ENCODE measurements around the gene MIA2. TPM values are rescaled to one million over a fixed set of nuclear protein-coding genes. Genes with fewer than 3 reads are reported as not detected.

The MIA2 gene
- total RNA-seq, 1 experiment from 2014 or later: 15.0 TPM

DNA sequence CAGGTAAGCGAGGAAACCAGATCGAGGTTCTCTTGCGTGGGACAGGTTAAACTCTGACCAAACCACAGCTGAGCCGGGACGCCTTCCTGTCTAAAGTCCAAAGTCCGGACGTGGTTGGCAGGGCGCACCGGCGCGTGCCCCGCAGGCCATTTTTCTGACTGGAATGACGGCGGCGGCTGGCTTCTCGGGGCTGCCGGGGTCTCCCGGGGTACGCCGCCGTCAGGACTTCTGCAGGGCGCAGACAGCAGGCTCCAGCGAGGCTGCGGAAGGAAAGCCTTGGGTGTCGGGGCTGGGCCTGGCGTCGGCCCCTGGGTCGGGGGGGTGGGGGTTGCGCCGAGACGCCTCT, 32.8 kb downstream of the MIA2 start:
- Histone ChIP-seq H2AFZ (ENCODE audit: low read length) (peak overlapping the region; percentile 2), H3K23ac (ENCODE audit: insufficient read length, low read depth, low read length) (no peak overlapping the region), H2AK5ac (ENCODE audit: insufficient read length, low read length) (no peak overlapping the region), H3K9me3 (ENCODE audit: control insufficient read depth, low read depth, low read length) (no peaks in the 10 kb centered on the region), H2BK20ac (ENCODE audit: low read depth, low read length, poor library complexity, severe bottlenecking) (no peak overlapping the region), H4K5ac (ENCODE audit: insufficient read length, low read depth, low read length) (no peak overlapping the region), H3T11ph (ENCODE audit: low read length) (no peak overlapping the region), H3K23me2 (ENCODE audit: insufficient read length, low read depth, low read length, poor library complexity, severe bottlenecking) (peaks cover 4% of the 10 kb centered on the region), H3K79me1 (ENCODE audit: insufficient read depth, low read depth, low read length, poor library complexity, severe bottlenecking) (no peaks in the 10 kb centered on the region), H4K20me1 (ENCODE audit: control insufficient read depth, insufficient read depth, insufficient read length) (no peaks in the 10 kb centered on the region), H2BK5ac (ENCODE audit: insufficient read length, low read length) (no peak overlapping the region), H3K27me3 (ENCODE audit: insufficient read depth, low read length) (no peaks in the 10 kb centered on the region), H3K18ac (ENCODE audit: insufficient read length, low read depth, low read length) (peak overlapping the region; percentile 5), H3K27ac (ENCODE audit: insufficient read length, low read depth, low read length) (no peak overlapping the region), H3K4me2 (ENCODE audit: insufficient read depth, insufficient read length, low read length) (peak overlapping the region; percentile 65), H3K56ac (ENCODE audit: insufficient read length, low read depth, low read length) (no peak overlapping the region), H2BK120ac (ENCODE audit: low read depth, low read length, poor library complexity, severe bottlenecking) (no peak overlapping the region), H3K79me2 (ENCODE audit: insufficient read depth, low read length) (peaks cover 7% of the 10 kb centered on the region; the same call in 1 of the 2 replicates), H3K14ac (ENCODE audit: insufficient read depth, low read length) (no peak overlapping the region), H4K91ac (ENCODE audit: insufficient read length, low read depth, low read length) (no peak overlapping the region), H3K4ac (ENCODE audit: low read depth, low read length) (no peak overlapping the region), H3K9ac (ENCODE audit: extremely low read depth, insufficient read length, low read length) (peak overlapping the region; percentile 39), H2BK12ac (ENCODE audit: insufficient read length, low read depth, low read length) (no peak overlapping the region), H2BK15ac (ENCODE audit: low read depth, low read length) (no peak overlapping the region), H4K8ac (replicated peaks; ENCODE audit: insufficient read length, low read depth, low read length) (no peak overlapping the region), H3K4me1 (ENCODE audit: insufficient read depth, low read length) (peaks cover 4% of the 10 kb centered on the region; the same call in 1 of the 2 replicates)
- Mint-ChIP-seq H3K4me1 (peaks cover 19 to 21% of the 10 kb centered on the region in 2 experiments), H3K4me3 (peak overlapping the region; percentile 87 to 93), H3K27ac (peak overlapping the region; percentile 28 to 87 (median 48); a peak in 5 of 7 replicates), H3K27me3 (ENCODE audit: low read depth) (peaks cover 2% of the 10 kb centered on the region; the same call in 1 of the 2 replicates), H3K9me3 (peaks cover 13 to 14% of the 10 kb centered on the region in 2 experiments), H3K36me3 (ENCODE audit: insufficient read depth in 1 of 3, low read depth in 3 of 3) (peaks cover 7 to 12% (median 10%) of the 10 kb centered on the region in 3 experiments; a peak in 6 of 7 replicates)
- WGBS (ENCODE audit: extremely low coverage, insufficient read length, low lambda C conversion rate): no CpG with 5 or more reads among the region's 31 CpGs
- DNase-seq: no peak
- TF ChIP-seq, protein P1, sequence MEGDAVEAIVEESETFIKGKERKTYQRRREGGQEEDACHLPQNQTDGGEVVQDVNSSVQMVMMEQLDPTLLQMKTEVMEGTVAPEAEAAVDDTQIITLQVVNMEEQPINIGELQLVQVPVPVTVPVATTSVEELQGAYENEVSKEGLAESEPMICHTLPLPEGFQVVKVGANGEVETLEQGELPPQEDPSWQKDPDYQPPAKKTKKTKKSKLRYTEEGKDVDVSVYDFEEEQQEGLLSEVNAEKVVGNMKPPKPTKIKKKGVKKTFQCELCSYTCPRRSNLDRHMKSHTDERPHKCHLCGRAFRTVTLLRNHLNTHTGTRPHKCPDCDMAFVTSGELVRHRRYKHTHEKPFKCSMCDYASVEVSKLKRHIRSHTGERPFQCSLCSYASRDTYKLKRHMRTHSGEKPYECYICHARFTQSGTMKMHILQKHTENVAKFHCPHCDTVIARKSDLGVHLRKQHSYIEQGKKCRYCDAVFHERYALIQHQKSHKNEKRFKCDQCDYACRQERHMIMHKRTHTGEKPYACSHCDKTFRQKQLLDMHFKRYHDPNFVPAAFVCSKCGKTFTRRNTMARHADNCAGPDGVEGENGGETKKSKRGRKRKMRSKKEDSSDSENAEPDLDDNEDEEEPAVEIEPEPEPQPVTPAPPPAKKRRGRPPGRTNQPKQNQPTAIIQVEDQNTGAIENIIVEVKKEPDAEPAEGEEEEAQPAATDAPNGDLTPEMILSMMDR (conservative IDR thresholded peaks at IDR 0.05): no peak
